ENCODE data around the gene JSRP1.

GRCh38 chr19:2223959-2224358 lies 32.3 kb downstream of the JSRP1 start:
- TF ChIP-seq CTCF (conservative IDR thresholded peaks at IDR 0.05 in 1 of 2, IDR thresholded peaks at IDR 0.05 in 1 of 2; ENCODE audit: extremely low read depth in 1 of 2, insufficient read depth in 1 of 2, low read depth in 1 of 2, low read length in 2 of 2) (no peak), EZH2 (IDR thresholded peaks at IDR 0.05; ENCODE audit: borderline replicate concordance, low read length) (no peak)
